ENCODE data around the gene GRK7. TPM values are rescaled to one million over a fixed set of nuclear protein-coding genes. Genes with fewer than 3 reads are reported as not detected.
"Not testable (repeated sequence)": the region's sequence is repeated elsewhere in the genome, so short reads cannot be mapped to it uniquely, and the experiment has no call there.

GRK7 gene
- total RNA-seq, 1 experiment from 2014 or later = not detected

DNA sequence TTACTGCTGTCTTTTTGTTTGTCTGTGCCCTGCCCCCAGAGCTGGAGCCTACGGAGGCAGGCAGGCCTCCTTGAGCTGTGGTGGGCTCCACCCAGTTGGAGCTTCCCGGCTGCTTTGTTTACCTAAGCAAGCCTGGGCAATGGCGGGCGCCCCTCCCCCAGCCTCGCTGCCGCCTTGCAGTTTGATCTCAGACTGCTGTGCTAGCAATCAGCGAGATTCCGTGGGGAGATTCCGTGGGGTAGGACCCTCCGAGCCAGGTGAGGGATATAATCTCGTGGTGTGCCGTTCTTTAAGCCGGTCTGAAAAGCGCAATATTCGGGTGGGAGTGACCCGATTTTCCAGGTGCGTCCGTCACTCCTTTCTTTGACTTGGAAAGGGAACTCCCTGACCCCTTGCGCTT lies 656 bp upstream of the GRK7 start:
- not testable (repeated sequence) for DNase-seq (ENCODE audit: low spot score)

DNA sequence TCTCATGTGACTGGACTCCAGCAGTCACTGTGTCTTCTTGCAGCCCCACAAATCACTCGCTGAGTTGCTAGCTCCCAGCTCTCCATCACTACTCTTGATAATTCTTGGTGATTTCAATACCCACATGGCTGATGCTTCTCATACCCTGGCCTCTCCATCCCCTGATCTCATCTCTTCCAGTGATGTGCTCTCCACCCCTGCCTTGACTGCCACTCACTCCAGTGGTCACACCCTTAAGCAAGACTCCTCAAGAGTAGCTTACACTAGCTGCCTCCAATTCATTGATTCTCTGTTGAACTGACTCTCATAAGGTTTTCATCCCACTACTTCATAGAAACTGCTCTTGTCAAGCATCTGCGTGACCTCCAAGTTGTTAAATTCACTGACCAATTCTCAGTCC lies 837 bp downstream of the GRK7 start:
- no peak for DNase-seq (ENCODE audit: low spot score)

DNA sequence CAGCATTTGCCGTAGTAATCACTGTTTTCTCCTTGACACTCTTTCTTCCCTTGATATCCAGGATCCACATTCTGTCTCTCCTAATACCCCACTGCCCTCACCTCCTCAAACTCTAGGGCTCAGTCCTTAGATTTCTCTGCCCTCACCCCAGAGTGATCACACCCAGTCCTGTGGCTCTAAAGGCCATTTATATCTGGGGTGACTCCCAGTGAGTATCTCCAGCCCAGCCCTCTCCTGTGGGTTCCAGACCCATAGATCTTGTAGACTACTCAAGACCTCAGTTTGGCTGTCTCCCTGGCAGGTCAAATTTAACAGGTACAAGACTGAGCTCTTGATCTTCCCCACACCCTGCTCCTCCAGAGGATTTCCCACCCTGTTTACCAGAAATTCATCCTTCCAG lies 1.3 kb downstream of the GRK7 start:
- DNase-seq (ENCODE audit: low spot score) = no peak

DNA sequence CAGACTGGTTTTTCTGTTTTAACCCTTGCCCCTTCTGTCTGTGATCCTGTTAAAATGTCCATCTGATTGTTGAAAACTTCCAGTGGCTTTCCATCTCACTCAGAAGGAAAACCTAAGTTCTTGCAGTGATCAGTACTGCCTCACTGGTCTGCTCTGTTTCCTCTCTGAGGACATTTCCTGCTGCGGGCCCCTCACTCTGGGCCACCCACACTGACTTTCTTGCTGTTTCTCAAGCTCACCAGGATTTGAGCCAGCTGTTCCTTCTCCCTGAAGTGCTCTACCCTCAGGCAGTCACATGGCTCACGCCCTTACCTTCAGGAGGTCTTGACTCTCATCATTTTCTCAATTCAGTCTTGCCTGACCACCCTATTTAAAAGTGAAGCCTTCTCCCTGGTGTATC lies 1.8 kb downstream of the GRK7 start:
- no peak for DNase-seq (ENCODE audit: low spot score)

DNA sequence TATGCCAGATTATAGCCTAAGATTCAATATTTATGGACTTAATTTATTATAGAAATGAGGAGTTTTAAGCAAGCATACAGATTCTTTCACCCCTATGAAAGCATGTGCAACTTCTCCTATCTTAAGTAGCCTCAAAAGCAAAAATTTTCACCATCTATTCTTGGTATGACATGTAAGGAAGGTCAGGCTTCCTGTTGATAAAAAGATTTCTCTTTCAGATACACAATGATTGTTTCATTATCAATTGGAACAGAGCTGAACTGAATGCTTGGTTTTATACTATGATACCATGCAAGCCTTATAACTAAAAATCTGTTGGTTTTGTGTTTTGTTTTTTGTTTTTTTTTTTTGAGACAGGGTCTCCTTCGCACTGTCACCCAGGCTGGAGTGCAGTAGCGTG lies 3.9 kb downstream of the GRK7 start:
- DNase-seq (ENCODE audit: low spot score) = no peak

DNA sequence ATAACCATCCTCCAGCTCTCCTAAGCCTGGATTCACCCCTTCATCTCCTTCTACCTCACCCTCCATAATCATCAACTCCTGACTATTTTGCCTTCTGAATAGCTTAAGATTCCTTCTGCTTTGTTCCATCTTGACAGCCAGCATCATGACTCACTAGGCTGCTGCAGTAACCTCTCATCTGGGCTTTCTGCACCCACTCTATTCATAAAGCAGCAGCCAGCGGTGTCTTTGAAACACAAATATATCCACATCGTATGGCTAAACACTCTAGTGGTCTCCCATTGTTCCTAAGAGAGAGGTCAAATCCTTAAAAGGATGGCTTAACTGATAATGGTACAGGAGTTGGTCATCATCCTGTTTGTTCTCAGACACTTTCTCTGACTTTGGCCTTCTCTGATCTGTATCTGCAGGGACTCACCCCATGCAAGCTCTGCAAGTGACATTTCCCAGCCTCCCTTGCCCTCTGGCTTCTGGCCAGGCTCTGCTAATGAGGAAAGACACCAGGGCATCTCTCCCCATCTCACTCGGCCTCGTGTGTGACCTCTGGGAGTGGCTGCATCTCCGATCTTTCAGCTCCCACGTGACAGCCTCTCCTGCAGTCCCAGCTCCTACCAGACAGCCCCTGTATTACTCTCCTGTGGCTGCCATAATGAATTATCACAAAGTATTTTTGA lies 6.2 kb downstream of the GRK7 start:
- DNase-seq (ENCODE audit: low spot score) = no peak

DNA sequence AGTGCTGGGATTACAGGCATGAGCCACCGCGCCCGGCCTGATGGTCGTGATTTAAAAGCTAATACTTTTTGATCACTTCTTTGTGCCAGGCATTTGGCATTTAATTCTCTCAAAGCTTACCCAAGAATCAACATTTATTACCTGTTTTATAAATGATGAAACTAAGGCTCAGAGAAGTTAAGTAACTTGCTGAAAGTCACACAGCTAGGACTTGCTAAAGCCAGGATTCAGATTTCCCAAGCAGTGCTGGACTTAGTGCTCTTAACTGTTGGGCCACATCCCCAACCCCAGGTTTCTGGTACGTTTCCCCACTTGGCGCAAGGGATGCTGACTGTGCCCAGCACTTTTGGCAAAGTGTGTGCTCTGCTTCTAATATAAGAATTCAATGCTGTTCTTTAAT lies 10.5 kb downstream of the GRK7 start:
- DNase-seq (ENCODE audit: low spot score) = no peak

DNA sequence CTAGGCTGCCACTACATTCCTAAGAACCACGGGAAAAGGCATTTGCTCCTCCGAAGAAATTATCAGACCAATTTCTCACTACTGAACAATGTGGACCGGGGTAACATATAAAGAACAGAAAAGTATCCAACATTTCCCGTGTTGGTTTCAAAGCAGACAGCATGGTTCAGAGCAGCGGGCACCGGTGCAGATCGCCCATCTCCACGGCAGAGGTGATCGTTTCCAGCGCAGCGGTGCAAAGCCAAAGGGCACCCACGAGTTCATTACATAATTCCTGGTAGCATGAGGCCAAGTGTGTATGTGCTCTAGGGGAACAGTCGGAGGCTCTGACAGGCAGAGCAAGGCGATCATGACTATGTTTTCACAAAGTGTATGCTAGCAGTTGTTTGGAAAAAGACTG lies 13.2 kb downstream of the GRK7 start:
- DNase-seq (ENCODE audit: low spot score) = no peak

DNA sequence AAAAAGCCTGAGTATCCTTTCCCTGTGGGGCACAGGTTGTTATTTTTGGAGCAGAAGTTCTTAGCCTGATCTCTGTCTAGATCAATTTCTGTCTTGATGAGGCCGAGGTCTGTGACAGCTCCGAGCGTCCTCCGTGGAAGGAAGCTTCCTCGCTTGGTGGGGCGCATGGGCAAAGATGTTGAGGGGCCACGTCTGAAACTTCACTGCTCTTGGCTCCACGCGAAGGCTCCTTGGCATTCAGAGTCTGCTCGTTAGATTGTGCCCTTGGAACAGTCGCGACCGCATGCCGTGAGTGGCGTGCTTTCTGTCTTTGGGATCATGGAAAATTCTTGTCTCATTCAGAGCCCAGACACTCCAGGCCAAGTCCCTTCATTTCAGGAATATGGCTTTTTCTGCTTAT lies 13.7 kb downstream of the GRK7 start:
- no peak for DNase-seq (ENCODE audit: low spot score)

DNA sequence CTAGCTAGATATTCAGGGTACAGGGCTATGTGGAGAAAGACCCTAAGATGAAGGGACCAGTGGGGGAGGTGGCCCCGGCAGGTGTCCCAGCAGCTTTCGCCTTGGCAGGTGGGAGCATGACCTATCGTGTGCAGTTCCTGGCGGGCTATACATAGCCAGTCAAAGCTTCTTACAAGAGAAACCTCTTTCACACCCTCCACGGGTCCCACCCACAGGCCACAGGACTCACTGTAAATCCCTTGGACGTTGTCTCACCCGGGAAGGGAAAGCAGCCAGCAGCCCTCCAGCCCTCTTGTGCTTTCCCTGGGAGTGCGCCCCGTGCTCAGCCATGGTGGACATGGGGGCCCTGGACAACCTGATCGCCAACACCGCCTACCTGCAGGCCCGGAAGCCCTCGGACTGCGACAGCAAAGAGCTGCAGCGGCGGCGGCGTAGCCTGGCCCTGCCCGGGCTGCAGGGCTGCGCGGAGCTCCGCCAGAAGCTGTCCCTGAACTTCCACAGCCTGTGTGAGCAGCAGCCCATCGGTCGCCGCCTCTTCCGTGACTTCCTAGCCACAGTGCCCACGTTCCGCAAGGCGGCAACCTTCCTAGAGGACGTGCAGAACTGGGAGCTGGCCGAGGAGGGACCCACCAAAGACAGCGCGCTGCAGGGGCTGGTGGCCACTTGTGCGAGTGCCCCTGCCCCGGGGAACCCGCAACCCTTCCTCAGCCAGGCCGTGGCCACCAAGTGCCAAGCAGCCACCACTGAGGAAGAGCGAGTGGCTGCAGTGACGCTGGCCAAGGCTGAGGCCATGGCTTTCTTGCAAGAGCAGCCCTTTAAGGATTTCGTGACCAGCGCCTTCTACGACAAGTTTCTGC lies 15.0 kb downstream of the GRK7 start:
- no peak for DNase-seq (ENCODE audit: low spot score)

DNA sequence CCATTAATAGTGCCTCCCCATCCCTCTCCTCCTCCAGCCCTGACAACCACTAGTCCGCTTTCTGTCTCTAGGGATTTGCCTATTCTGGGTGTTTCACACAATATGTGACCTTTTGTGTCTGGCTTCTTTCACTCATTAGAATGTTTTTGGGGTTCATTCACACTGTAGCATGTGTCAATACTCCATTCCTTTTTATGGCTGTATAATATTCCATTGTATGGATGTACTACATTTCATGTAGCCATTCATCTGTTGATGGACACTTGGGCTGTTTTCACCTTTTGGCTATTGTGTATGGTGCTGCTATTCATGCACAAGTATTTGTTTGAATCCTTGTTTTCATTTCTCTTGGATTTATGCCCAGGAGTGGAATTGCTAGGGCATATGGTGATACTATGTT lies 16.5 kb downstream of the GRK7 start:
- no peak for DNase-seq (ENCODE audit: low spot score)

DNA sequence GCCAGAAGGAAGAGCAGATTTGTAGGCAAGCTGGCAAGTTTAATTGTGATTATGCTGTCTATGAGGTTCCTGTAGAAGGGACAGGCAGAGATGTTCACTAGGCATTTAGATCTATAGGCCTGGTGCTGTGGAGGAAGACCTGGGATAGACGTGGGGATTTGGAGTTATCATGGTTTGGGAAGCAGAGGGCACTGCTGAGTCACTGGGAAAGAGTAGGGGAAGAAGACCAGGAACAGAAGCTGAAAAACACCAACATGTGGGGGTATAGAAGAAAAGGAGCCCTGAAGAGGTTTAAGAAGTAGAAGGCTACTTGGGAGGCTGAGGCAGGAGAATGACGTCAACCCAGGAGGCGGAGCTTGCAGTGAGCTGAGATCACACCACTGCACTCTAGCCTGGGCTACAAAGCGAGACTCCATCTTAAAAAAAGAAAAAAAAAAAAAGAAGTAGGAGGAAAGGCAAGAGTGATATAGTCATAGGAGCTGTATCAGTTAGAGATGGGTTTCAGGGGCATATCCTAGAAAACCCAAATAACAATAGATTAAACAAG lies 19.3 kb downstream of the GRK7 start:
- no peak for DNase-seq (ENCODE audit: low spot score)

DNA sequence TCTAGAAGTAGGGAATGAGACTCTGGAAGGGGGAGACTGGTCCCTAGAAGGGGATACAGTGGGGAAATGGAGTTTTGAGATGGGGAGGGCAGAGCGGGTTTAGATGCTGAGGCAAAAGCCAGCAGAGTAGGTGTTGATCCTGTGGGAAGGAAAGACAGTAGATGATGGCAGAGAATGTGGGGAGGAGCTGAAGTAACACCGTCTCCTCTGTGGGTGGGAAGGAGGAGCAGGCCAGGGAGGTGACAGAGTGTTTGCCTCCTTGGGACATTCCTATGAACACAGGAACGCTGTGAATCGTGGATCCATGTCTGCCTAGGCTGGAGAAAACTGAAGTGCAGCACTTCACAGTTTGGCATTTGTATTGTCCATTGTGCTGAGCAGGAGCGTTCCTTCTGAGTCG lies 20.4 kb downstream of the GRK7 start:
- DNase-seq (ENCODE audit: low spot score) = no peak

DNA sequence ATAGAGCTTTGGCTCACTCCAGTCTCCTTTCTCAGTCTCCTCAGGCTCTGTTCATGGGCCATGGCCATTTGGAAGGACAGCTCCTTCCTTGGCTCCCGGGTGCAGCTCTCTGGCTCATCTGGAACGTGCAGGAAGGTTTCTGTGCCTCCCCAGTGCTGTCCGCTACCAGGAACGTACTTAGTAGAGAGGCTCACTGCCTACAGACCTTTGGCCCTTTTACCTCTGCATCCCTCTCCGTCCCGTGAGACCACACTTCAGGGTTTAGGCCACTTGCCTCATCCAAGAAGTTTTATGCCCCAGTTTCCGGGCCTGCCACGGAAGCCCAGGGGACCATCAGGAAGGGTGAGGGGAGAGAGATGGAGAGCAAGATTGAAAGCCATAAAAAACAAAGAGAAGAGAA lies 20.9 kb downstream of the GRK7 start:
- no peak for DNase-seq (ENCODE audit: low spot score)

DNA sequence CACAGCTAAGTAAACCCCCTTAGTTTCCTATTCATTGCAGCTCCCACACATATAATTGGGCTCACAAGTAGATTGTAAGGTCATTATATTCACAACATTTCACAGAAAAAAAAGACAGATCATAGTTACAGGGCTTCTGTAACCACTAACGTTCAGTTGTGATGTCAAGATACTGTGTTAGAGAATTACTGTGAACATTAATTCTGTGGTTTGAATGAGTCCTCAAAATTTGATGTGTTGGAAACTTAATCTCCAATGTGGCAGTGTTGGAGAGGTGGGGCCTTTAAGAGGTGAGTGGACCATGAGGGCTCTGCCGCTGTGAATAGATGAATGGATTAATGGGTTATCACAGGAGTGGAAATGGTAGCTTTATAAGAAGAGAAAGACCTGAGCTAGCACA lies 21.3 kb downstream of the GRK7 start:
- no peak for DNase-seq (ENCODE audit: low spot score)

DNA sequence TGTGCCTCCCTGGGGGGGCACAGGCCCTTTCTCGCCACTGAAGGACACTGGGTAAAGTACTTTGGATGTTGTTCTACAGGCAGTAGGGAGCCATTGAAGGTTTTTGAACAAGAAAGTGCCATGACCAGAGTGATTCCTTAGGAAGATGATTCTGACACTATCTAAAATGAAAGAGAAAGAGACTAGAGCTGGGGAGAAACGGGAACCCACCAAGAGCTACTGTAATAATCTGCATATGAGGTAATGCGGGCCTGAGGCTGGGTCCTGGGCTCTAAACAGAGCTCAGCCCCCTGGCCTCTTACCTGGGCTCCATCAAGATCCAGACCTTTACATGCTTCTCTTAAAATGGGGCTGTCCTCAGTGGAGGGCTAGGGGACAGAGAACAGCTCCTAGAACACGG lies 24.9 kb downstream of the GRK7 start:
- no peak for DNase-seq (ENCODE audit: low spot score)

DNA sequence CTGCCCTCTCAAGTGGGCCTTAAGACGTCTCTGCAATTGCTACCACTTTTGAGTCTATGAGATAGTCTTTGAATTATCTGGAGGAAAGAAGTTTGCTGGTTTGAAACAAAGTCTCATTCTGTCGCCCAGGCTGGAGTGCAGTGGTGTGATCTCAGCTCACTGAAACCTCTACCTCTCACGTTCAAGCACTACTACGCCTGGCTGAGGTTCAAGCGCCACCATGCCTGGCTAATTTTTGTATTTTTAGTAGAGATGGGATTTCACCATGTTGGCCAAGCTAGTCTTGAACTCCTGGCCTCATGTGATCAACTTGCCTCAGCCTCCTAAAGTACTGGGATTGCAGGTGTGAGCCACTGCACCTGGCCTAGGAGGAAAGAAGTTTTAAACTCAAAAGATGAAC lies 25.5 kb downstream of the GRK7 start:
- not testable (repeated sequence) for DNase-seq (ENCODE audit: low spot score)

DNA sequence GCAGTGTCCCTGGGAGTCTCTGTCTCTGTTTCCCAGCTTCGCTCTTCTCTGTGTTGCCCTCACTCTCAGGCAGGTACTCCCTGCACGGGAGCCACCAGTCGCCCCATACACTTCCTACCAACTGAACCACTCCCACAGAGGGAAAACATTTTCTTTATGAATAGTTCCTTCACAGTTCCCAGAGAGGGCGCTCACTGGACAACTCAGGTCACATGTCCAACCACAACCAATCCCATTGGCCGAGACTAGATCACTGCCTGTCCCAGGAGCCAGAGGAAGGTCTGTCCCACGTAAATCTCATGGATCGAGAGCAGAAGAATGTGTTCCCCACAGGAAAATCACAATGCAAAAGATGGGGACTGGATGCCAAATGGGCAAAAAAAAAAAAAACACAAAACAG lies 26.1 kb downstream of the GRK7 start:
- peak; percentile 29 for DNase-seq (ENCODE audit: low spot score)

DNA sequence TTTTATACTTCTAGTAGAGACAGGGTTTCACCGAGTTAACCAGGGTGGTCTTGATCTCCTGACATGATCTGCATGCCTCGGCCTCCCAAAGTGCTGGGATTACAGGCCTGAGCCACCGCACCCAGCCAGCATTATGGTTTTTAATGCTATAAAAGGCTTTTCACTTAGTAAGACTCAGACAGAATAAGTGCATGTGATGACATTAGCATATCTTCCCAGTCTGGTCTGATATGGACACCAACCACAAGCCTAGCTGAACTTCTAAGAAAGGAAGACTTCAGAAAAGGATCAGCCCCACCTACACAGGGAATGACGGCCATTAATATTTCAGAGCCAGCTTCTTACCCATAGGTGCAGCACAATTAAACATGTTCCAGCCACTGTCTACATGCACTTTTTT lies 27.0 kb downstream of the GRK7 start:
- DNase-seq (ENCODE audit: low spot score) = no peak

DNA sequence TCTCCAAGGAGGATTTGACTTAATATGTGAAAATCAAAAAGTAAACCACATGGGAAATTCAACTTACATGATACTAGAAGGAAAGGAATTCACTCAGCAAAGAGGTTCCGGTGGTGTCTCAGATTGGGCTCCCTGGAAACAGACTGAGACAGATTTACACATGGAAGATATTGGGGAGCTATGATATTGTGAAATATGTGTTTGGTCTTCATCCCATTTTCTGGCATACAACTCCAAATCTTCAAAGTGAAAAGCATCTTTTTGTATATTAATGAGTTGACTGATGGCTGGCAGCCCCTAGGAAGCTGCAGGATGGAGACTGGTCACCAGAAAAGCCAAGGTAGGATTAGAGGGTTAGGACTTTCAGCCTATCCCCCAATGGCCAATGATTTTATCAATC lies 29.3 kb downstream of the GRK7 start:
- no peak for DNase-seq (ENCODE audit: low spot score)

DNA sequence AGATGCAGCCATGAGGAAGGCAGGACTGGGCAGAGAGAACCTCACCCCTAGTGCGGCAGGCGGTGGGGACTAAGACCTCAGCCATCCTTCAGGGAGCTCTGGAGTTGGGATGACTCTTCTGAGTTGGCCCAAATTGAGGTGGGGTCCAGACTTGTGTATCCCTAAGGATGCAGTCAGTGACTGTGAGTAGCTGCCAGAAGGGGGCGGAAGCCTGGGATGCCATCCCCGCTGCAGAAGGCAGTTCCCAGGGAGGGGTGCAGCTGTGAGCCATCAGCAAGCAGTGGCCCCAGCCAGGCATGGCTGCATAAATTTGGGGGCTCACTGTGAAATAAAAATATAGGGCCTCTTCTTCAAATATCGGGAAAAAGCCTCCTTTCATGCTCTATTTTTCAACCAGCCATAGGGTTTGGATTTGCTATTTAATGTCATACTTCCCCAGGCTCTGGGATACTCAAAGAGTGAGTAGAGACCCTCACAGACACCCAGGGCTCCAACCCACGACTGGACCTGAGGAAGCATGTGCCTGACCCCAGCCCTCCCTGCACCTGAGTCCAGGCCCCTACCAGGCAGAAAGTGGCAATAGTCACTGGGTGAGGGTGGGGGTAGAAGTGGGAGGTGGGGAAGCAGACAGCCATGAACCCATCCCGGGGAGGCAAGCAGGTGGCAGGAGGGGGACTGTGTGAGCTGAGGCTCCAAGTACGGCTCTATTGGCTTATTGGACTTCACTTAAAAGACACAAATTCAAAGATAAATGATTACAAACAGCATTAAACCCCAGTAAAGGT lies 30.5 kb downstream of the GRK7 start:
- DNase-seq (ENCODE audit: low spot score) = no peak

DNA sequence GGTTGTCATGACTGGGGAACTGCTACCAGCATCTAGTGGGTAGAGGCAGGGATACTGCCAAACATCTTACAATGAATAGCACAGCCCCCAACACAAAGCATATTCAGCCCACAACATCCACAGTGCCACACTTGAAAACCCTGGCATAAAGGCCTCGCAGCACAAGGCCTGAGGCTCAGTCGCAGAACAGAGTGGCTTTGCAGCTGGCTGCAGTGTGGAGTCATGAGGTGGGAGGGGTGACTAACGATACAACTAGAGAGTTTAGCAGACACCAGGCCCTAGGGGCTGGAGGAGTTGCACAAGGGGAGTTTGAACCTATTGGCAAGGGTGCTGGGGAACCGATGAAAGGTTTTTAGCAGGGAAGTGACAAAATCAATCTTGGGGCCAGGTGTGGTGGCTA lies 32.1 kb downstream of the GRK7 start:
- DNase-seq (ENCODE audit: low spot score) = no peak

DNA sequence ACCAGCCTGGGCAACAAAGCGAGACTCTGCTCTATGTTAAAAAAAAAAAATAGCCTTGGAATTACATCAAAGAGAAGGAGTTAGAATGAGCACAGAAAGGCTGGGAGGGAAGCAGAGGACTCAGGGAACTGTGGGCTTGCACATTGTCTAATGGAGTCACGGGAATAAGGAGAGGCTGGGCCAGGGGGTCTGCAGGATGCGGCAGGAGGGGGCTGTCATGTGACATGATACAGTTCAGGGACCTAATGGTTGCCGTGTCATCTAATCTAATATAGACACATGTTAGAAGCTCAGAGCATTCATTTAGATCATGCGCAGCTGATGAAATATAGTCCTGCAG lies 32.5 kb downstream of the GRK7 start:
- no peak for DNase-seq (ENCODE audit: low spot score)

Measured in A172 (cell line).